ENCODE measurements around the gene RALGPS2.
"Not testable (repeated sequence)": the region's sequence is repeated elsewhere in the genome, so short reads cannot be mapped to it uniquely, and the experiment has no call there.

RALGPS2 gene

GRCh38 chr1:178792394-178792793, 67.3 kb downstream of the RALGPS2 start:
- H3K27ac Mint-ChIP-seq, result no peak overlapping the region
- no peak overlapping the region for H3K4me3 Mint-ChIP-seq
- ATAC-seq (no peak), DNase-seq (ENCODE audit: low spot score in 2 of 2) (no peak)
- no peaks in the 10 kb centered on the region for H3K4me1 Mint-ChIP-seq
- H3K9me3 Mint-ChIP-seq, result no peaks in the 10 kb centered on the region
- no peaks in the 10 kb centered on the region for H3K36me3 Mint-ChIP-seq

- H3K27ac Mint-ChIP-seq, result no peak overlapping the region
These were observed 71.0 kb downstream of the RALGPS2 start for GRCh38 chr1:178796013-178796412.

GRCh38 chr1:178797590-178797989, 72.5 kb downstream of the RALGPS2 start:
- no peaks in the 10 kb centered on the region for H3K4me1 Mint-ChIP-seq

More at GRCh38 chr1:178796013-178796412, 71.0 kb downstream of the RALGPS2 start:
- DNase-seq (ENCODE audit: low spot score in 2 of 2) (no peak), ATAC-seq (no peak)
- Mint-ChIP-seq H3K36me3 (no peaks in the 10 kb centered on the region), H3K4me1 (no peaks in the 10 kb centered on the region), H3K9me3 (no peaks in the 10 kb centered on the region), H3K4me3 (no peak overlapping the region)

DNA sequence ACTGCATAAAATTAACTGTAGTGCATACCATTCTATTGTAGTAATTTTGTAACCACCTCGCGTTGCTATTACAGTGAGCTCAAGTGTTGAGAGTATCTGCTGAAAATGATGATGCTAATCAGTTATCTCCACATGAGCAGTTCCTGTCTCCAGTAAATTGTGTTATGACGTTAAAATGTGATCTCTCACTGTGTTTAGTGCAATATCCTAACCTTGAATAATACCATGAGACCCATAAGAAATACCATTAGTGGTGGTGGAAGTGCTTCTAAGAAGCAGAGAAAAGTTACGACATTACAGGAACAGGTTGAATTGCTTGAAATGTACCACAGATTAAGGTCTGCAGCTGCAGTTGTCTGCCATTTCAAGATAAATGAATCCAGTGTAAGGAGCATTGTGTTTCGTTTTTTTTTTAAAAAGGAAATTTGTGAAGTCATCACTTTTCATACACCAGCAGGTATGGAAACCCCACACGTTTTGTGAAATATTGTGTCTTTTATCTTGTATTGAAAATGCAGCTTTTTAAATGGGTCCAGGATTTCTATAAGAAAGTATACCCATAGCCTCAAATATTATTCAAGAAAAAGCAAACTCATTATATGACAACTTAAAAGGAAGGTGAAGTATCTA, 73.3 kb downstream of the RALGPS2 start:
- ATAC-seq (no peak), DNase-seq (ENCODE audit: low spot score in 2 of 2) (no peak)
- Mint-ChIP-seq H3K9me3 (no peaks in the 10 kb centered on the region), H3K36me3 (no peaks in the 10 kb centered on the region), H3K4me3 (no peak overlapping the region), H3K27ac (no peak overlapping the region), H3K4me1 (no peaks in the 10 kb centered on the region)

More at GRCh38 chr1:178797590-178797989, 72.5 kb downstream of the RALGPS2 start:
- Mint-ChIP-seq H3K36me3 (no peaks in the 10 kb centered on the region), H3K9me3 (no peaks in the 10 kb centered on the region), H3K4me3 (no peak overlapping the region), H3K27ac (no peak overlapping the region)
- no peak for ATAC-seq
- DNase-seq (ENCODE audit: low spot score in 2 of 2), result no peak

GRCh38 chr1:178802873-178803272, 77.8 kb downstream of the RALGPS2 start:
- DNase-seq (ENCODE audit: low spot score in 2 of 2), result no peak
- H3K36me3 Mint-ChIP-seq, result no peaks in the 10 kb centered on the region
- H3K4me3 Mint-ChIP-seq, result no peak overlapping the region
- ATAC-seq, result no peak
- no peaks in the 10 kb centered on the region for H3K4me1 Mint-ChIP-seq
- H3K27ac Mint-ChIP-seq, result no peak overlapping the region
- H3K9me3 Mint-ChIP-seq, result no peaks in the 10 kb centered on the region

DNA sequence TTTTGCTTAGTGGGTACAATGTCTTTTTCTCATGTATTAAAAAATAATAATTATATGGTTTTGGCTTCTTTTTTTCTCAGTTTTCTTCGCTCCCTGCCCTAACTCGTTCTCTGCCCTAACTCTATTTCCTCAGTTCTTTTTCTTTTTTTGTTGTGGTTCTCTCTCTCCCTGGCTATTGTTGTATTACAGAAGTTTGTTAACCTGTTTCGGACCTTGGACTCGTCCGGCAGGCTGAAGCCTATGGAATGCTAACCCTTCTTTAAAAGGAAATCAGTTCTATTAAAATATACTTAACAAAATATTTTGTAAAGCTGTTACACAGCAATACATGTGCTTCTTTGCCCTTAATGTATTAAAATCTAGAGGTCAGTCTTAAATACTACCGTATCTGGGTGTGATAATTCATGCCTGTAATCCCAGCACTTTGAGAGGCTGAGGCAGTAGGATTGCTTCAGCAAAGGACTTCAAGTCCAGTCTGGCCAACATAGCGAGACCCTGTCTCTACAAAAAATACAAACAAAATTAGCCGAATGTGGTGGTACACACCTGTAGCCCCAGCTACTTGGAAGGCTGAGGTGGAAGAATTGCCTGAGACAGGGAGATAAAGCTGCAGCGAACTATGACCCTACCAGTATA, 81.7 kb downstream of the RALGPS2 start:
- no peak overlapping the region for H3K4me3 Mint-ChIP-seq
- DNase-seq (ENCODE audit: low spot score in 2 of 2) (no peak), ATAC-seq (no peak)
- H3K27ac Mint-ChIP-seq, result no peak overlapping the region
- no peaks in the 10 kb centered on the region for H3K36me3 Mint-ChIP-seq
- no peaks in the 10 kb centered on the region for H3K9me3 Mint-ChIP-seq
- H3K4me1 Mint-ChIP-seq, result no peaks in the 10 kb centered on the region

DNA sequence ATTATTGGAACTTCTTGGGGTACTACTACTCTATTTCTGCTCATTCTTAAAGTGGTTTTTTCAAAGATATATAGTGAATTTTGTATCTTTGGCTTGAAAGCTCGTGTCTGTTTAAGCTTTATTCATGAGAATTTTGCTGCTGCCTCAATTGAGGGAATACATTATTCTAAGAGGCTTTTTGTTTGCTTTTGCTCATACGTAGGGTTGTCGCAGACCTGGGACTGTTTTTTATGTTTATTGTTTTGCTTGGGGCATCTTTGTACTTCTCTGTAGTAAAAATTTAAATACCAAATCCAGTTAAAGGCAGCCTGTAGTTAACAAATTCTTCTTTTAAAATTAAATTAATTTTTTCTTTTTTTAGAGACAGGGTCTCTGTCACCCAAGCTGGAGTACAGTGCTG, 83.5 kb downstream of the RALGPS2 start:
- Mint-ChIP-seq H3K27ac (no peak overlapping the region), H3K4me3 (no peak overlapping the region)
- no peak for ATAC-seq

GRCh38 chr1:178810585-178810984, 85.5 kb downstream of the RALGPS2 start:
- DNase-seq (ENCODE audit: low spot score in 2 of 2) (no peak), ATAC-seq (no peak)
- no peak overlapping the region for H3K27ac Mint-ChIP-seq
- no peaks in the 10 kb centered on the region for H3K4me1 Mint-ChIP-seq
- no peak overlapping the region for H3K4me3 Mint-ChIP-seq
- no peaks in the 10 kb centered on the region for H3K9me3 Mint-ChIP-seq
- no peaks in the 10 kb centered on the region for H3K36me3 Mint-ChIP-seq

More for the DNA sequence above, 83.5 kb downstream of the RALGPS2 start:
- Mint-ChIP-seq H3K4me1 (no peaks in the 10 kb centered on the region), H3K36me3 (no peaks in the 10 kb centered on the region), H3K9me3 (no peaks in the 10 kb centered on the region)
- no peak for DNase-seq (ENCODE audit: low spot score in 2 of 2)

DNA sequence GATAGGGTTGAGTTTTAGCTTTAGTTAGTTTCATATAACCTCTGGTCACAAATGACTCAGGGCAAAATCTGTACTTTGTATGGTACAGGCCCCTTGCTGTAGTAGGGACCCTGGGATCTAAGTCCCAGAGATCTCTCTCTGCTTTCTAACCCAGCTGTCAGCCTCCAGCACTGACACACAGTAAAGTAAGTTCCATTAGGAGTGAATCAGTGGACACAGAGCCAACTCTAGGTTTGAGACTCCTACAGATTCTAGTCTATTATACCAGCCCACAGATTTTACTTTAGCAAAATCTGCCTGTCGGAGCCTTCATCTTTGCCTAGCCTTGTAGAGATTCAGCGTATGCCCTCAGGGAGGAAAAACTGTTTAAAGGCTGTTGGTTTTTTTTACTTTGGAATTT, 93.4 kb downstream of the RALGPS2 start:
- DNase-seq (ENCODE audit: low spot score in 2 of 2) (no peak), ATAC-seq (no peak)
- H3K27ac Mint-ChIP-seq, result no peak overlapping the region
- no peak overlapping the region for H3K4me3 Mint-ChIP-seq
- no peaks in the 10 kb centered on the region for H3K4me1 Mint-ChIP-seq
- H3K9me3 Mint-ChIP-seq, result no peaks in the 10 kb centered on the region
- no peaks in the 10 kb centered on the region for H3K36me3 Mint-ChIP-seq

GRCh38 chr1:178819123-178819522, 94.1 kb downstream of the RALGPS2 start:
- no peaks in the 10 kb centered on the region for H3K36me3 Mint-ChIP-seq
- ATAC-seq, result no peak

GRCh38 chr1:178821134-178821866, 96.3 kb downstream of the RALGPS2 start:
- ATAC-seq (peak; percentile 88), DNase-seq (ENCODE audit: low spot score in 2 of 2) (no peak)
- no peaks in the 10 kb centered on the region for H3K4me1 Mint-ChIP-seq
- H3K36me3 Mint-ChIP-seq, result no peaks in the 10 kb centered on the region
- no peaks in the 10 kb centered on the region for H3K9me3 Mint-ChIP-seq
- peak overlapping the region; percentile 38 for H3K27ac Mint-ChIP-seq
- no peak overlapping the region for H3K4me3 Mint-ChIP-seq

More at GRCh38 chr1:178819123-178819522, 94.1 kb downstream of the RALGPS2 start:
- Mint-ChIP-seq H3K4me3 (no peak overlapping the region), H3K27ac (no peak overlapping the region), H3K9me3 (no peaks in the 10 kb centered on the region), H3K4me1 (no peaks in the 10 kb centered on the region)
- DNase-seq (ENCODE audit: low spot score in 2 of 2), result no peak

DNA sequence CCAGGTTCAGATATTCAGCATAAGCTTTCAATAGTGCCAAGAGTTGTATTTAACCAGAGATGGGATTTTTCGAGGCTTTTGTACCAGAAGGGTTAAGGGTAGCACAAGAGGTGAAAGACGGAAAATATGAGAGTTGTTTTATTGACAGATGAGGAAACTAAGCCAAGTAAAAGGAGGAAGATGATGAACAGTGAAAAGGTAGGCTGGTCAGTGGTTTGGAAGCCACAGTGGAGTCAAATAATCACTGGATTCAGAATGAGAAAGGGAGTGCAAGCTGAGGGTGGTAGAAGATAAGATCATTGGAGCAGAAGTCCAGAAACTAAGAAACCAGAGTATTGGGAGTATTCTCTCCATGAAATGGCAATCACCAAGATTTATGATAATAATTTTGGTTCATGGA, 100.1 kb downstream of the RALGPS2 start:
- no peak overlapping the region for H3K27ac Mint-ChIP-seq
- no peaks in the 10 kb centered on the region for H3K36me3 Mint-ChIP-seq
- ATAC-seq (no peak), DNase-seq (ENCODE audit: low spot score in 2 of 2) (no peak)
- no peaks in the 10 kb centered on the region for H3K4me1 Mint-ChIP-seq
- no peaks in the 10 kb centered on the region for H3K9me3 Mint-ChIP-seq
- no peak overlapping the region for H3K4me3 Mint-ChIP-seq

- DNase-seq (ENCODE audit: low spot score in 2 of 2), result no peak
- Mint-ChIP-seq H3K9me3 (peaks cover 3% of the 10 kb centered on the region), H3K4me1 (no peaks in the 10 kb centered on the region), H3K36me3 (no peaks in the 10 kb centered on the region), H3K27ac (no peak overlapping the region), H3K4me3 (no peak overlapping the region)
- ATAC-seq, result no peak
These were observed 119.4 kb downstream of the RALGPS2 start for GRCh38 chr1:178844436-178844835.

DNA sequence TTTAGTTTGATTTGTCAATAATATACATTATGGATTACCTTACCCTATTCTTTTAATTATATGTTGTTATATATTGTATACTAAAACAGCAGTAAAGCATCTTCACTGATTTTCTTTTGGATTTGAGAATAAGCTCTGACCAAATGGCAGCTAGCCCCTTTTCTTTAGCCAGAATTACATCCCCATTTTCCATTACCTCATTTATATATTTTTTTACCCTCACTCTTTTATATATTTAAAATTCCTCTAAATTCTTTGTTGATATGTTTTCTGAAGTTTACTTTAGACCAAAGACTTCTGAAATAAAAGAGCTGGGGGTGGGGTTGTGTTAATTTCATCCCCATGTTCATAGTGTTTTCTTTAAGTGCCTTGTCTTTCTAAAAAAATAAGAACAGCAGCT, 121.3 kb downstream of the RALGPS2 start:
- H3K9me3 Mint-ChIP-seq, result no peaks in the 10 kb centered on the region
- no peak overlapping the region for H3K27ac Mint-ChIP-seq
- DNase-seq (ENCODE audit: low spot score in 2 of 2), result no peak
- no peak overlapping the region for H3K4me3 Mint-ChIP-seq
- no peaks in the 10 kb centered on the region for H3K36me3 Mint-ChIP-seq
- no peaks in the 10 kb centered on the region for H3K4me1 Mint-ChIP-seq
- no peak for ATAC-seq

GRCh38 chr1:178847396-178847849, 122.4 kb downstream of the RALGPS2 start:
- no peaks in the 10 kb centered on the region for H3K36me3 Mint-ChIP-seq
- DNase-seq (ENCODE audit: low spot score in 2 of 2) (no peak), ATAC-seq (no peak)
- H3K9me3 Mint-ChIP-seq, result no peaks in the 10 kb centered on the region
- H3K4me3 Mint-ChIP-seq, result no peak overlapping the region
- no peak overlapping the region for H3K27ac Mint-ChIP-seq
- no peaks in the 10 kb centered on the region for H3K4me1 Mint-ChIP-seq

GRCh38 chr1:178847919-178848318, 122.9 kb downstream of the RALGPS2 start:
- ATAC-seq; DNase-seq (ENCODE audit: low spot score in 2 of 2); H3K9me3 Mint-ChIP-seq; H3K27ac Mint-ChIP-seq; H3K4me3 Mint-ChIP-seq; H3K36me3 Mint-ChIP-seq; H3K4me1 Mint-ChIP-seq: not testable (repeated sequence)

Measured in stimulated activated effector memory CD8-positive, alpha-beta T cell treated with anti-CD3 and anti-CD28 coated beads, Interleukin-12 subunit alpha, Interleukin-12 subunit beta, amount 100 ng/mL, for 72 hours (primary cell).